H9 (cell line): ENCODE measurements around the gene ZMYND8. TPM values are rescaled to one million over a fixed set of nuclear protein-coding genes. Genes with fewer than 3 reads are reported as not detected.

Experiments
- DNase-seq: peaks from one replicate; pipeline ENCODE4 v3.0.0-alpha.2; 2017
- H2AFZ ChIP-seq: one replicate; pipeline ENCODE4 v1.6.1; 2013; ENCODE audit warnings: mild to moderate bottlenecking, low read length, control low read depth, moderate library complexity
- H2AK5ac ChIP-seq: 2 replicates; pipeline ENCODE4 v1.6.1; 2013; ENCODE audit warnings: low read length, control low read depth, mixed read lengths; ENCODE audit not compliant: insufficient read length
- H2BK120ac ChIP-seq: one replicate; pipeline ENCODE4 v1.6.1; 2013; ENCODE audit warnings: low read depth, mild to moderate bottlenecking, low read length, control low read depth, inconsistent platforms; ENCODE audit not compliant: poor library complexity, severe bottlenecking
- H2BK12ac ChIP-seq: 2 replicates; pipeline ENCODE4 v1.6.1; 2013; ENCODE audit warnings: low read length, control low read depth, mixed read lengths, low read depth; ENCODE audit not compliant: insufficient read length
- H2BK15ac ChIP-seq: 2 replicates; pipeline ENCODE4 v1.6.1; 2013; ENCODE audit warnings: low read depth, low read length, control low read depth
- H2BK20ac ChIP-seq: one replicate; pipeline ENCODE4 v1.6.1; 2013; ENCODE audit warnings: low read depth, mild to moderate bottlenecking, low read length, control low read depth, inconsistent platforms; ENCODE audit not compliant: poor library complexity, severe bottlenecking
- H2BK5ac ChIP-seq: 2 replicates; pipeline ENCODE4 v1.6.1; 2013; ENCODE audit warnings: low read length, control low read depth, mixed read lengths; ENCODE audit not compliant: insufficient read length
- H3K14ac ChIP-seq: 2 replicates; pipeline ENCODE4 v1.6.1; 2013; ENCODE audit warnings: low read length, control low read depth; ENCODE audit not compliant: insufficient read depth
- H3K18ac ChIP-seq: 2 replicates; pipeline ENCODE4 v1.6.1; 2013; ENCODE audit warnings: low read depth, mild to moderate bottlenecking, mixed read lengths, low read length, control low read depth; ENCODE audit not compliant: insufficient read length
- H3K23ac ChIP-seq: 2 replicates; pipeline ENCODE4 v1.6.1; 2013; ENCODE audit warnings: low read length, control low read depth, mixed read lengths, low read depth; ENCODE audit not compliant: insufficient read length
- H3K23me2 ChIP-seq: 2 replicates; pipeline ENCODE4 v1.6.1; 2013; ENCODE audit warnings: low read depth, mild to moderate bottlenecking, mixed read lengths, low read length, control low read depth; ENCODE audit not compliant: insufficient read length, poor library complexity, severe bottlenecking
- H3K27ac ChIP-seq: 2 replicates; pipeline ENCODE4 v1.5.1; 2013; ENCODE audit warnings: low read length, control low read depth, mixed read lengths, low read depth; ENCODE audit not compliant: insufficient read length
- H3K27me3 ChIP-seq: 2 replicates; pipeline ENCODE4 v1.6.1; 2013; ENCODE audit warnings: low read length, control low read depth, inconsistent platforms; ENCODE audit not compliant: insufficient read depth
- H3K4ac ChIP-seq: 2 replicates; pipeline ENCODE4 v1.6.1; 2013; ENCODE audit warnings: low read depth, mild to moderate bottlenecking, control low read depth, inconsistent platforms, low read length, moderate library complexity
- H3K4me1 ChIP-seq: 2 replicates; pipeline ENCODE4 v1.6.1; 2013; ENCODE audit warnings: low read length, control low read depth, inconsistent platforms; ENCODE audit not compliant: insufficient read depth
- H3K4me2 ChIP-seq: 2 replicates; pipeline ENCODE4 v1.6.1; 2013; ENCODE audit warnings: low read length, control low read depth, mixed read lengths; ENCODE audit not compliant: insufficient read length, insufficient read depth
- H3K56ac ChIP-seq: 2 replicates; pipeline ENCODE4 v1.6.1; 2013; ENCODE audit warnings: low read depth, mild to moderate bottlenecking, mixed read lengths, low read length, control low read depth; ENCODE audit not compliant: insufficient read length
- H3K79me1 ChIP-seq: 2 replicates; pipeline ENCODE4 v1.6.1; 2013; ENCODE audit warnings: low read depth, mild to moderate bottlenecking, moderate library complexity, low read length, control low read depth, inconsistent platforms; ENCODE audit not compliant: insufficient read depth, poor library complexity, severe bottlenecking
- H3K79me2 ChIP-seq: 2 replicates; pipeline ENCODE4 v1.6.1; 2013; ENCODE audit warnings: low read length, control low read depth, inconsistent platforms; ENCODE audit not compliant: insufficient read depth
- H3K9ac ChIP-seq: 2 replicates; pipeline ENCODE4 v1.6.1; 2013; ENCODE audit warnings: low read length, control low read depth, mixed read lengths; ENCODE audit not compliant: insufficient read length; ENCODE audit errors: extremely low read depth
- H3K9me3 ChIP-seq: one replicate; pipeline ENCODE4 v1.6.1; 2013; ENCODE audit warnings: low read depth, low read length, inconsistent platforms; ENCODE audit not compliant: control insufficient read depth
- H3T11ph ChIP-seq: one replicate; pipeline ENCODE4 v1.6.1; 2013; ENCODE audit warnings: mild to moderate bottlenecking, low read length, control low read depth, inconsistent platforms
- H4K20me1 ChIP-seq: one replicate; pipeline ENCODE4 v1.6.1; 2013; ENCODE audit not compliant: control insufficient read depth, insufficient read length, insufficient read depth
- H4K5ac ChIP-seq: 2 replicates; pipeline ENCODE4 v1.6.1; 2013; ENCODE audit warnings: low read depth, mild to moderate bottlenecking, mixed read lengths, low read length, control low read depth; ENCODE audit not compliant: insufficient read length
- H4K8ac ChIP-seq: replicated peaks from 2 replicates; pipeline ENCODE4 v1.6.1; 2013; ENCODE audit warnings: low read length, control low read depth, mixed read lengths, low read depth; ENCODE audit not compliant: insufficient read length
- H4K91ac ChIP-seq: 2 replicates; pipeline ENCODE4 v1.6.1; 2013; ENCODE audit warnings: low read depth, mild to moderate bottlenecking, moderate library complexity, mixed read lengths, low read length, control low read depth; ENCODE audit not compliant: insufficient read length
- H3K27ac Mint-ChIP-seq, 3 experiments: 2 replicates in 2 of 3; 3 replicates in 1 of 3; pipeline ENCODE4 v1.8.0; 2020 to 2021; ENCODE audit warnings: mixed read lengths in 3 of 3, mild to moderate bottlenecking in 1 of 3, moderate library complexity in 1 of 3
- H3K27me3 Mint-ChIP-seq: 2 replicates; pipeline ENCODE4 v1.8.0; 2021; ENCODE audit warnings: low read depth, mild to moderate bottlenecking, moderate library complexity, mixed read lengths
- H3K36me3 Mint-ChIP-seq, 3 experiments: 2 replicates in 2 of 3; 3 replicates in 1 of 3; pipeline ENCODE4 v1.8.0; 2020 to 2021; ENCODE audit warnings: low read depth in 3 of 3, mixed read lengths in 3 of 3; ENCODE audit not compliant: insufficient read depth in 1 of 3
- H3K4me1 Mint-ChIP-seq, 2 experiments: 2 replicates each; pipeline ENCODE4 v1.8.0; 2020; ENCODE audit warnings: mixed read lengths in 2 of 2
- H3K4me3 Mint-ChIP-seq, 2 experiments: 2 replicates in 1 of 2; 3 replicates in 1 of 2; pipeline ENCODE4 v1.8.0; 2020 to 2021; ENCODE audit warnings: mild to moderate bottlenecking in 2 of 2, mixed read lengths in 2 of 2, moderate library complexity in 1 of 2
- H3K9me3 Mint-ChIP-seq, 2 experiments: 2 replicates in 1 of 2; 3 replicates in 1 of 2; pipeline ENCODE4 v1.8.0; 2020; ENCODE audit warnings: mild to moderate bottlenecking in 2 of 2, mixed read lengths in 2 of 2, moderate library complexity in 1 of 2
- WGBS: extraction: QIAGEN DNeasy Blood & Tissue Kit; methylation state at CpG from one replicate; pipeline ENCODE4 v1.1.7; 2013; ENCODE audit warnings: missing lambda C conversion rate, low lambda C conversion rate, mixed read lengths; ENCODE audit not compliant: insufficient read length; ENCODE audit errors: extremely low coverage; 5-methylcytosine and 5-hydroxymethylcytosine counted together
- total RNA-seq: library from RNA; stranded (reverse); gene quantifications from 2 replicates; pipeline ENCODE4 v1.2.1, GENCODE V29; 2021
- TF ChIP-seq, protein P1 (sequence below): fragments of 200-600 bp; sonication (generic); conservative IDR thresholded peaks from 3 replicates; pipeline ENCODE4 v1.8.0; 2021; ENCODE audit warnings: antibody characterized with exemption, mild to moderate bottlenecking

ZMYND8 gene
- total RNA-seq, 1 experiment from 2014 or later = 158 TPM

DNA sequence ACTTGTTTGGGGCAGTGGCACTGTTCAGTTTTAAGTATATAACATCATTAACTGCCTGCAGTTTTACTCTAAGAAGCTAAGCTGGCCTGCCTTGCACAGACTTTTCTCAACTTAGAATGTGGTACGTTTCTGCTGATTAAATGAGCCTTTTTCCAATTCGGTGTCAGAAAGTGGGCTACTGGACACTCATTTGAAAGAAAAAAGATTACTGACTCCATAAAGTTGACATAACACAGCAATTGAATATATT is 2.1 kb downstream of the ZMYND8 start:
- H2BK12ac ChIP-seq = no peak overlapping the region
- peak overlapping the region in 1 of 2 experiments; percentile 67; a peak in 2 of 5 replicates for H3K4me3 Mint-ChIP-seq
- H3T11ph ChIP-seq = no peak overlapping the region
- no peaks in the 10 kb centered on the region for H3K79me1 ChIP-seq
- no peaks in the 10 kb centered on the region for H3K23me2 ChIP-seq
- H3K79me2 ChIP-seq = peaks cover 61% of the 10 kb centered on the region; the same call in 1 of the 2 replicates
- peaks cover 52% of the 10 kb centered on the region for H3K4me1 ChIP-seq
- no peaks in the 10 kb centered on the region; the same call in 1 of the 2 replicates for H3K27me3 Mint-ChIP-seq
- no peaks in the 10 kb centered on the region for H4K20me1 ChIP-seq
- WGBS = no CpG with 5 or more reads among the region's 2 CpGs
- no peak overlapping the region for H3K9ac ChIP-seq
- no peak overlapping the region for H3K18ac ChIP-seq
- H3K27ac ChIP-seq = peak overlapping the region; percentile 88
- H2BK15ac ChIP-seq = no peak overlapping the region
- H3K36me3 Mint-ChIP-seq = peaks cover 5 to 35% (median 6%) of the 10 kb centered on the region in 3 experiments; a peak in 5 of 7 replicates
- no peak overlapping the region for H4K5ac ChIP-seq
- H4K8ac ChIP-seq = no peak overlapping the region
- H3K9me3 Mint-ChIP-seq = no peaks in the 10 kb centered on the region
- no peak overlapping the region for H2BK20ac ChIP-seq
- H4K91ac ChIP-seq = no peak overlapping the region
- H3K9me3 ChIP-seq = no peaks in the 10 kb centered on the region
- H2AFZ ChIP-seq = no peak overlapping the region
- H3K27me3 ChIP-seq = no peaks in the 10 kb centered on the region
- no peak overlapping the region for H3K23ac ChIP-seq
- H3K56ac ChIP-seq = no peak overlapping the region
- no peak overlapping the region for H2BK120ac ChIP-seq
- no peak overlapping the region; the same call in 1 of the 2 replicates for H3K14ac ChIP-seq
- no peak overlapping the region for H2BK5ac ChIP-seq
- H3K4me2 ChIP-seq = peak overlapping the region; percentile 17
- H3K27ac Mint-ChIP-seq = no peak overlapping the region; a peak in 3 of 7 replicates
- no peak overlapping the region for H3K4ac ChIP-seq
- peaks cover 0 to 32% of the 10 kb centered on the region in 2 experiments; a peak in 3 of 4 replicates for H3K4me1 Mint-ChIP-seq
- peak overlapping the region; percentile 15 for H2AK5ac ChIP-seq
- DNase-seq = no peak
- TF ChIP-seq, protein P1, sequence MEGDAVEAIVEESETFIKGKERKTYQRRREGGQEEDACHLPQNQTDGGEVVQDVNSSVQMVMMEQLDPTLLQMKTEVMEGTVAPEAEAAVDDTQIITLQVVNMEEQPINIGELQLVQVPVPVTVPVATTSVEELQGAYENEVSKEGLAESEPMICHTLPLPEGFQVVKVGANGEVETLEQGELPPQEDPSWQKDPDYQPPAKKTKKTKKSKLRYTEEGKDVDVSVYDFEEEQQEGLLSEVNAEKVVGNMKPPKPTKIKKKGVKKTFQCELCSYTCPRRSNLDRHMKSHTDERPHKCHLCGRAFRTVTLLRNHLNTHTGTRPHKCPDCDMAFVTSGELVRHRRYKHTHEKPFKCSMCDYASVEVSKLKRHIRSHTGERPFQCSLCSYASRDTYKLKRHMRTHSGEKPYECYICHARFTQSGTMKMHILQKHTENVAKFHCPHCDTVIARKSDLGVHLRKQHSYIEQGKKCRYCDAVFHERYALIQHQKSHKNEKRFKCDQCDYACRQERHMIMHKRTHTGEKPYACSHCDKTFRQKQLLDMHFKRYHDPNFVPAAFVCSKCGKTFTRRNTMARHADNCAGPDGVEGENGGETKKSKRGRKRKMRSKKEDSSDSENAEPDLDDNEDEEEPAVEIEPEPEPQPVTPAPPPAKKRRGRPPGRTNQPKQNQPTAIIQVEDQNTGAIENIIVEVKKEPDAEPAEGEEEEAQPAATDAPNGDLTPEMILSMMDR = no peak
